Smooth muscle cell (in vitro differentiated cells): ENCODE data around the gene ACSS1. TPM values are rescaled to one million over a fixed set of nuclear protein-coding genes. Genes with fewer than 3 reads are reported as not detected.
A peak's percentile ranks its signal among the peaks of the same experiment; 100 is the strongest.

Source experiments
- DNase-seq: peaks from one replicate; lab custom pipeline; 2025; ENCODE audit not compliant: unreplicated experiment; lab: John Stamatoyannopoulos, UW
- H2AFZ ChIP-seq: fragments of 200-600 bp; sonication (generic); 2 replicates; pipeline ENCODE4 v1.6.0; 2016; ENCODE audit warnings: antibody characterized with exemption, low read depth, mild to moderate bottlenecking
- H3F3A ChIP-seq: fragments of 200-600 bp; sonication (generic); 2 replicates; pipeline ENCODE4 v1.6.0; 2017; ENCODE audit warnings: antibody characterized with exemption, low read depth
- H3K27ac ChIP-seq: fragments of 200-600 bp; sonication (generic); 2 replicates; pipeline ENCODE4 v1.5.1; 2016; ENCODE audit warnings: low read depth, mild to moderate bottlenecking
- H3K27me3 ChIP-seq: fragments of 200-600 bp; sonication (generic); 2 replicates; pipeline ENCODE4 v1.6.1; 2016; ENCODE audit warnings: low read depth, mild to moderate bottlenecking
- H3K36me3 ChIP-seq: fragments of 200-600 bp; sonication (generic); 2 replicates; pipeline ENCODE4 v1.5.1; 2016; ENCODE audit warnings: low read depth
- H3K4me1 ChIP-seq: fragments of 200-600 bp; sonication (generic); 2 replicates; pipeline ENCODE4 v1.5.1; 2016; ENCODE audit warnings: low read depth
- H3K4me2 ChIP-seq: fragments of 200-600 bp; sonication (generic); 2 replicates; pipeline ENCODE4 v1.6.0; 2016; ENCODE audit warnings: mild to moderate bottlenecking
- H3K4me3 ChIP-seq: fragments of 200-600 bp; sonication (generic); 2 replicates; pipeline ENCODE4 v1.5.1; 2016; ENCODE audit warnings: mild to moderate bottlenecking
- H3K79me2 ChIP-seq: fragments of 200-600 bp; sonication (generic); 2 replicates; pipeline ENCODE4 v1.6.0; 2016; ENCODE audit warnings: low read depth, mild to moderate bottlenecking
- H3K9ac ChIP-seq: fragments of 200-600 bp; sonication (generic); 2 replicates; pipeline ENCODE4 v1.6.0; 2016; ENCODE audit warnings: low read depth
- H3K9me3 ChIP-seq: fragments of 200-600 bp; sonication (generic); replicated peaks from 2 replicates; pipeline ENCODE4 v1.5.1; 2016; ENCODE audit warnings: low read depth
- H4K20me1 ChIP-seq: fragments of 200-600 bp; sonication (generic); 2 replicates; pipeline ENCODE4 v1.6.0; 2016; ENCODE audit warnings: low read depth
- WGBS: methylation state at CpG from one replicate; pipeline ENCODE4 v1.1.7; 2016; ENCODE audit warnings: low lambda C conversion rate; 5-methylcytosine and 5-hydroxymethylcytosine counted together
- polyA plus RNA-seq: library from polyadenylated mRNA; unstranded; fragments of >200 nt; fragmentation: Nextera tagmentation; extraction: Ambion mirVana; gene quantifications from 2 replicates; pipeline ENCODE4 v1.2.1, GENCODE V29; 2016
- total RNA-seq: library from RNA; depleted of rRNA; stranded (reverse); fragments of >200 nt; gene quantifications from 2 replicates; pipeline ENCODE4 v1.2.3, GENCODE V29; 2014
- TF ChIP-seq, protein P1 (sequence below): fragments of 200-600 bp; sonication (generic); IDR thresholded peaks from 2 replicates; pipeline ENCODE4 v1.5.1; 2017; ENCODE audit warnings: borderline replicate concordance, mild to moderate bottlenecking, antibody characterized with exemption; ENCODE audit not compliant: insufficient read depth, poor library complexity, severe bottlenecking

ACSS1 gene
- total and polyA plus RNA-seq, 2 experiments from 2014 or later: 2.4 to 2.8 TPM

DNA sequence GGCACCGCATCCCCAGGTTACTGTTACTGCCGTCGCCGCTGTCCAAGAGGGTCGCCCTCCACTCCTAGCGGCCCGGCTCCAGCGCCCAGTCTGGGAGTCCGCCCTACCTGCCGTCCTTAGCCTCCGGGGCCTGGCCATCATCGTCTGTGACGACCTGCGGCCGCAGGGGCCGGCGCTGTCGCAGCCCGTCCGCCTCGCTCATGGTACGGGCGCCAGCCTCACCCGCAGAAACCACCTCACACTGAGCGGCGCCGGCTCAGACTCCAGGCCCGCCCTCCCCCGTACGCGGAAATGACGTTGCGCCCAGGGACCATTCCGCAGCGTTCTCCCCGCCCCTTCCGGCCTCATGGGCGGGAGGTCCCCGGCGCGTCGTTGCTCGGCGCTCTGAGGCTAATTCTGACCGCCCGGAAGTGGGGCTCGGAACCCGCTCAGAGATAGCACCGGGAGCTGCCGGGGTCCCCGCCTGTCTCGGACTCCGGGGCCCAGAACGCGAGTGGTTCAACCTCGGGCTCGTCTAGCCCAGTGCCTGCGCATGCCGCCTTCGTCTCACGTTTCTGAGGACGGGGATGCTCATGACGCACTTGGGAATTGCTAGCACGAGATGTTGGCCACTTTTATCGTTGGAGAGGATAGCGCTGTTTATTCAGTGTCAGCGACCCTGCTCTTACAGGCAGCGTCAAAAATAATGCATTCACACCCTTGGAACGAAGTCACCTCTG is 65.3 kb downstream of the ACSS1 start, which contains the start of gene APMAP:
Gene APMAP, minus strand, starts transcription at position 265 of the 719 bp plus-strand sequence. Its CDS starts 63 bp downstream, at position 202.
- peaks cover 4% of the 10 kb centered on the region for H3K4me1 ChIP-seq
- H3F3A ChIP-seq: no peaks in the 10 kb centered on the region
- H4K20me1 ChIP-seq: peaks cover 19% of the 10 kb centered on the region
- WGBS: 2% methylated on average over 67 of the region's 69 CpGs
- peak within 1 kb of the TSS; percentile 97 for H2AFZ ChIP-seq
- H3K9me3 ChIP-seq: no peaks in the 10 kb centered on the region
- peak within 1 kb of the TSS; percentile 90 for H3K27ac ChIP-seq
- peak; percentile 79 for DNase-seq
- H3K4me3 ChIP-seq: peak within 1 kb of the TSS; percentile 77
- TF ChIP-seq, protein P1, sequence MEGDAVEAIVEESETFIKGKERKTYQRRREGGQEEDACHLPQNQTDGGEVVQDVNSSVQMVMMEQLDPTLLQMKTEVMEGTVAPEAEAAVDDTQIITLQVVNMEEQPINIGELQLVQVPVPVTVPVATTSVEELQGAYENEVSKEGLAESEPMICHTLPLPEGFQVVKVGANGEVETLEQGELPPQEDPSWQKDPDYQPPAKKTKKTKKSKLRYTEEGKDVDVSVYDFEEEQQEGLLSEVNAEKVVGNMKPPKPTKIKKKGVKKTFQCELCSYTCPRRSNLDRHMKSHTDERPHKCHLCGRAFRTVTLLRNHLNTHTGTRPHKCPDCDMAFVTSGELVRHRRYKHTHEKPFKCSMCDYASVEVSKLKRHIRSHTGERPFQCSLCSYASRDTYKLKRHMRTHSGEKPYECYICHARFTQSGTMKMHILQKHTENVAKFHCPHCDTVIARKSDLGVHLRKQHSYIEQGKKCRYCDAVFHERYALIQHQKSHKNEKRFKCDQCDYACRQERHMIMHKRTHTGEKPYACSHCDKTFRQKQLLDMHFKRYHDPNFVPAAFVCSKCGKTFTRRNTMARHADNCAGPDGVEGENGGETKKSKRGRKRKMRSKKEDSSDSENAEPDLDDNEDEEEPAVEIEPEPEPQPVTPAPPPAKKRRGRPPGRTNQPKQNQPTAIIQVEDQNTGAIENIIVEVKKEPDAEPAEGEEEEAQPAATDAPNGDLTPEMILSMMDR: no peak
- H3K4me2 ChIP-seq: peak within 1 kb of the TSS; percentile 98
- H3K36me3 ChIP-seq: no peaks in the 10 kb centered on the region
- peaks cover 45% of the 10 kb centered on the region for H3K79me2 ChIP-seq
- H3K9ac ChIP-seq: peak within 1 kb of the TSS; percentile 85
- peaks cover 5% of the 10 kb centered on the region for H3K27me3 ChIP-seq

DNA sequence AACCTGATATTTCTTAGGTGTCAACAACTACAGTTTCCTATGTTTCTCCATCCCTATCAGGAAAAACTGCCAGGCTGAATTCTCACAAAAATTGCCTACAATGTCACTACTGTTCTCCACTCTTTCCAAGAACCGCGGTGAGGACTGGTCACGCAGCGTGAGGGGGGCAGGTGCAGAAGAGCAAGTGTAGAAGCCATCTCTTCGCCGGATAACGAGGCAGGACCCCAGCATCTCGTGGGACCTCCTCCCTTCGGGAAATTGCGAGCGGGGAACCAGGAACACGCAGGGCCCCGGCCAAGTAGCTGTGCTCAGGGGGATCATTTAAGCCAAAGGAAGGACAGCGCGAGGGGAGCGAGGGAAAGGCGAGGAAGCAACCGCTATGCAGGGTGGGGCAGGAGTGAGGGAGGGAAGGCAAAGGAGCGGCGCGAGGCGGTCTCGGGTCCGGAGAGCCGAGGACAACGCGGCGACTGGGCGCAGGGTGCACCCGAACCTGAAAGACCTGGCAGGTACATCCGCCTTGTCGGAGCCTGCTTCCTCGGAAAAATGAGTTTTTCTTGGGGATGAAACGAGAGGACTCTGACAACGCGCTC is 65.9 kb downstream of the ACSS1 start:
- WGBS: 2% methylated on average over 36 of the region's 36 CpGs
- Histone ChIP-seq H3K4me2 (peak overlapping the region; percentile 98), H3K4me3 (peak overlapping the region; percentile 77), H3K9me3 (no peaks in the 10 kb centered on the region), H3K9ac (peak overlapping the region; percentile 85), H3F3A (no peaks in the 10 kb centered on the region), H3K27me3 (no peaks in the 10 kb centered on the region), H3K27ac (peak overlapping the region; percentile 90), H3K4me1 (peaks cover 4% of the 10 kb centered on the region), H3K36me3 (no peaks in the 10 kb centered on the region), H2AFZ (peak overlapping the region; percentile 97), H4K20me1 (peaks cover 22% of the 10 kb centered on the region), H3K79me2 (peaks cover 48% of the 10 kb centered on the region)
- TF ChIP-seq, protein P1: no peak
- no peak for DNase-seq

DNA sequence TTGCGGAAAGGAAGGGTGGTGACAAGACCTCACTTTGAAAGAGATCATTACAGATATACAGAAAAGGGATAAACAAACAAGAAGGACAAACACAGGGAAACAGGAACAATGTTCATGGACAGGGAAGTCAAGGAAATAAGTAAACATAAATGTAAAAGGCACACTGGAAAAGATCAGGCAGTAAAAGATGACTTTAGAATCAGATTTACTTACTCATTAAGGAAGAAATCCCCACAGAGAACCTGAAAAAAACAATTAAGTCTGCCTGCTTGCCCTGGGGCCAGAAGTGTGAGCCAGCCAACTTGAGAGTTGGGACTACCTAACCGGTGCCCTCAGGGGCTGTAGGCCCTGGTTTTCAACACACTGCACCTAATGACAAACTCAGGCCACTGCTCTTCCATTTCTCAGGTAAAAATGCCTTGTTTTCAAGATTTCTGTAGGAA is 67.1 kb downstream of the ACSS1 start:
- no peaks in the 10 kb centered on the region for H3K36me3 ChIP-seq
- peaks cover 4% of the 10 kb centered on the region for H3K4me1 ChIP-seq
- no peak overlapping the region for H2AFZ ChIP-seq
- H3K9me3 ChIP-seq: no peaks in the 10 kb centered on the region
- no peak overlapping the region for H3K4me3 ChIP-seq
- H3K9ac ChIP-seq: no peak overlapping the region
- H3K27me3 ChIP-seq: no peaks in the 10 kb centered on the region
- H3K79me2 ChIP-seq: peaks cover 55% of the 10 kb centered on the region
- peak overlapping the region; percentile 98 for H3K4me2 ChIP-seq
- WGBS: 75% methylated on average over 2 of the region's 2 CpGs
- TF ChIP-seq, protein P1: no peak
- no peak for DNase-seq
- peaks cover 29% of the 10 kb centered on the region for H4K20me1 ChIP-seq
- no peaks in the 10 kb centered on the region for H3F3A ChIP-seq
- no peak overlapping the region for H3K27ac ChIP-seq
